ENCODE measurements around the gene AGR3.

Gene AGR3

GRCh38 chr7:16818732-16819131 lies 63.1 kb downstream of the AGR3 start:
- no peak for DNase-seq

- peak; percentile 89 for DNase-seq
Measured at GRCh38 chr7:16817536-16817935, 64.2 kb downstream of the AGR3 start.

- no peak for DNase-seq
Measured at GRCh38 chr7:16816824-16817223, 65.0 kb downstream of the AGR3 start.

GRCh38 chr7:16815001-16815400 lies 66.8 kb downstream of the AGR3 start:
- no peak for DNase-seq

- no peak for DNase-seq
Measured at GRCh38 chr7:16813232-16813616, 68.6 kb downstream of the AGR3 start.

- no peak for DNase-seq
Measured at GRCh38 chr7:16812542-16813231, 69.1 kb downstream of the AGR3 start.

GRCh38 chr7:16811551-16811950 lies 70.2 kb downstream of the AGR3 start:
- DNase-seq = peak; percentile 39

- peak; percentile 52 for DNase-seq
Measured at GRCh38 chr7:16810573-16810972, 71.2 kb downstream of the AGR3 start.

GRCh38 chr7:16810112-16810511 lies 71.7 kb downstream of the AGR3 start:
- DNase-seq = no peak
